CD4-positive, alpha-beta memory T cell (primary cell): ENCODE results near the gene TCF4. TPM values are rescaled to one million over a fixed set of nuclear protein-coding genes. Genes with fewer than 3 reads are reported as not detected.

Experiments used
- CTCF ChIA-PET: fragments of 350-600 bp; sonication (Branson Sonifier 250); formaldehyde crosslinking; loops from one replicate; lab custom pipeline; 2021; ENCODE audit warnings: inconsistent platforms; ENCODE audit not compliant: partially characterized antibody; lab: Charles Lee
- POLR2A ChIA-PET: fragments of 350-600 bp; sonication (Branson Sonifier 250); formaldehyde crosslinking; loops from one replicate; lab custom pipeline; 2021; ENCODE audit not compliant: partially characterized antibody; lab: Charles Lee
- DNase-seq, 5 donors: peaks; one replicate each; pipeline versions ENCODE4 v3.0.0 to v3.0.0-alpha.2; 2020 to 2022; ENCODE audit warnings: mixed read lengths in 1 of 5
- H3K27ac ChIP-seq: one replicate; pipeline ENCODE4 v1.7.0; 2013; ENCODE audit warnings: low read depth, low read length
- H3K27me3 ChIP-seq: 2 replicates; pipeline ENCODE4 v1.7.0; 2013; ENCODE audit warnings: mild to moderate bottlenecking, low read length, moderate library complexity; ENCODE audit not compliant: insufficient read depth
- H3K36me3 ChIP-seq: 2 replicates; pipeline ENCODE4 v1.7.0; 2013; ENCODE audit warnings: mild to moderate bottlenecking, low read length, moderate library complexity; ENCODE audit not compliant: insufficient read depth
- H3K4me1 ChIP-seq: 2 replicates; pipeline ENCODE4 v1.7.0; 2013; ENCODE audit warnings: mild to moderate bottlenecking, low read length, moderate library complexity; ENCODE audit not compliant: insufficient read depth
- H3K4me3 ChIP-seq, 2 donors: one replicate each; pipeline ENCODE4 v1.7.0; 2013; ENCODE audit warnings: low read length in 2 of 2, mild to moderate bottlenecking in 1 of 2
- H3K9me3 ChIP-seq, 2 donors: one replicate each; pipeline ENCODE4 v1.7.0; 2013; ENCODE audit warnings: low read length in 2 of 2, control low read depth in 1 of 2; ENCODE audit not compliant: control insufficient read depth in 1 of 2
- H3K27ac Mint-ChIP-seq, 7 donors: one replicate each; pipeline ENCODE4 v1.8.0; 2020 to 2021; ENCODE audit warnings: mixed read lengths in 7 of 7, mild to moderate bottlenecking in 6 of 7, inconsistent platforms in 3 of 7, moderate library complexity in 3 of 7
- H3K27me3 Mint-ChIP-seq, 2 donors: one replicate each; pipeline ENCODE4 v1.8.0; 2020 to 2021; ENCODE audit warnings: mixed read lengths in 2 of 2
- H3K36me3 Mint-ChIP-seq, 2 donors: one replicate each; pipeline ENCODE4 v1.8.0; 2020 to 2021; ENCODE audit warnings: mixed read lengths in 2 of 2, inconsistent platforms in 1 of 2, mild to moderate bottlenecking in 1 of 2
- H3K4me1 Mint-ChIP-seq, 4 donors: one replicate each; pipeline ENCODE4 v1.8.0; 2020 to 2021; ENCODE audit warnings: mixed read lengths in 4 of 4, mild to moderate bottlenecking in 1 of 4
- H3K4me3 Mint-ChIP-seq, 8 donors: one replicate each; pipeline ENCODE4 v1.8.0; 2020 to 2021; ENCODE audit warnings: mixed read lengths in 8 of 8, mild to moderate bottlenecking in 7 of 8, moderate library complexity in 6 of 8, inconsistent platforms in 3 of 8
- H3K9me3 Mint-ChIP-seq, 8 donors: one replicate each; pipeline ENCODE4 v1.8.0; 2020 to 2021; ENCODE audit warnings: mixed read lengths in 8 of 8, mild to moderate bottlenecking in 5 of 8, inconsistent platforms in 3 of 8, moderate library complexity in 1 of 8
- intact Hi-C: fragments of 100-400 bp; cut with micrococcal nuclease; formaldehyde crosslinking; loops from one replicate; pipeline ENCODE4 v1.15.1; 2023
- microRNA-seq: library from miRNA; unstranded; fragments of <30 nt; microRNA quantifications from one replicate; pipeline ENCODE4 v1.2.0, GENCODE V29; 2021; ENCODE audit warnings: borderline replicate concordance, borderline number of aligned reads, borderline microRNAs expressed, mixed read lengths
- polyA plus RNA-seq, 2 donors: library from polyadenylated mRNA; unstranded; fragments of 300-500 nt; fragmentation: Illumina TruSeq; gene quantifications; one replicate each; pipeline ENCODE4 v1.2.3, GENCODE V29; 2021
- total RNA-seq, 2 experiments: library from RNA; stranded (reverse); gene quantifications; one replicate each; pipeline ENCODE4 v1.2.3, GENCODE V29; 2021

The TCF4 gene
- total and polyA plus RNA-seq, 4 experiments from 2014 or later = 0.11 to 2.2 (median 0.76) TPM

DNA sequence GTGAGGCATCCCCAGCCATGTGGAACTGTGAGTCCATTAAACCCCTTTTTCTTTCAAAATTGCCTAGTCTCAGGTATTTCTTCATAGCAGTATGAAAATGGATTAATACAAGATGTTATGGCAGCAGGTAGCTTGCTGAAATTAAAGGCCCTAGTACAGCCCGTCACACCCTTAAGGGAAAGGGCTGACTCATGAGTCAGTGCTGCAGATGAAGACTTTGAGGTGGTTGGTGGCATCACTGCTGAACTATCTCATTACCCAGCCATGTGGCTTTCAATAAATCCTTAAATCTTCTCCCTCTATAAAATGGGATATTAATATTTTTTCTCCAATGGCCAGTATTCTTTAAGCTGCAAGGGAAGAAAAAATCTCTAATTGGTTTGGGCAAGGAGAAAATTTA is 402.6 kb downstream of the TCF4 start:
- Mint-ChIP-seq H3K27me3 (no peaks in the 10 kb centered on the region), H3K27ac (no peak overlapping the region), H3K36me3 (no peaks in the 10 kb centered on the region), H3K4me3 (no peak overlapping the region), H3K9me3 (peaks cover 0 to 5% (median 0%) of the 10 kb centered on the region in 8 donors), H3K4me1 (no peaks in the 10 kb centered on the region)
- no peak overlapping the region for H3K4me3 ChIP-seq
- H3K9me3 ChIP-seq = no peaks in the 10 kb centered on the region
- ChIA-PET CTCF (no interaction called here), POLR2A (no interaction called here)
- no peak overlapping the region for H3K27ac ChIP-seq
- no peaks in the 10 kb centered on the region for H3K36me3 ChIP-seq
- intact Hi-C loops = no loop called here
- no peak for DNase-seq
- H3K27me3 ChIP-seq = no peaks in the 10 kb centered on the region
- no peaks in the 10 kb centered on the region for H3K4me1 ChIP-seq

DNA sequence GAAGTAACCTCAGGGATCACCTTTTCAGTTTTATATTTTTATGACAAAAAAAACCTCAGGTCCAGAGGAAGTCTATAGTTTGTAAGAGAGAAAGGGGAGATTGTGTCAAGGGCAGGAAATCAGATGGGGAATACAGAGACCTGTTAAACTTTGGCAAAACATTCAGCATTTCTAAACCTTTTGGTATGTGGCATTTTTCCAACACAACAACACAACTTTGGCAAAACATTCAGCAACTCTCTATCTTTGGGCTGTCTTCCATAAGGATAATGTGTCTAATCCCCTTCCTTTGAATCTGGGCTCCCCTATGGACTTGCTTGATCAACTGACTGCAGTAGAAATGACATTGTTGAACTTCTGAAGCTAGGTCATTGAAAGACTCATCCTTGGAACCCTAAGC is 408.2 kb downstream of the TCF4 start:
- DNase-seq = no peak
- Mint-ChIP-seq H3K9me3 (peaks cover 0 to 10% (median 3%) of the 10 kb centered on the region in 8 donors), H3K27ac (no peak overlapping the region), H3K36me3 (no peaks in the 10 kb centered on the region), H3K4me3 (no peak overlapping the region), H3K4me1 (no peaks in the 10 kb centered on the region), H3K27me3 (no peaks in the 10 kb centered on the region)
- no peaks in the 10 kb centered on the region for H3K4me1 ChIP-seq
- no peaks in the 10 kb centered on the region for H3K27me3 ChIP-seq
- no peaks in the 10 kb centered on the region for H3K9me3 ChIP-seq
- H3K36me3 ChIP-seq = no peaks in the 10 kb centered on the region
- ChIA-PET CTCF (no interaction called here), POLR2A (no interaction called here)
- H3K27ac ChIP-seq = no peak overlapping the region
- no peak overlapping the region for H3K4me3 ChIP-seq
- intact Hi-C loops = no loop called here

DNA sequence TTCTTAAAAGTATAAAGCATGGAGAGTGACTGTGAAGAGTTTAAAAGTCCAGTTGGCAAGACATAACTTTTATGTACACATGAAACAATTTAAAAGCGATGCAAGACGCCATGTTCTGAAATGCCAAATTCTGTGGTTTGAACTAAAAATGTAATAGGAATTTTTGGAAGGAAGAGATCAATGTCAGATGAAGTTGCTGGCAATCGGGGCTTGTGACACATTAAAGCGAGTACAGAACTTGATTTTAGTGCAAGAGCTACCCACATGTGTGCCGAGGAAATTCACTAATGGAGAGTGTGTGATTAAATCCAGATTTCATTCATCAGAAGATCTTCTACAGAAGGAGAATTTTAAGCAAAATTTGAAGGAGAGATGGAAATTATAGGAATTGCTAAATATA is 408.6 kb downstream of the TCF4 start:
- ChIA-PET POLR2A (no interaction called here), CTCF (no interaction called here)
- H3K4me3 ChIP-seq = no peak overlapping the region
- H3K27ac ChIP-seq = no peak overlapping the region
- no peaks in the 10 kb centered on the region for H3K27me3 ChIP-seq
- intact Hi-C loops = no loop called here
- no peak overlapping the region for H3K27ac Mint-ChIP-seq
- no peaks in the 10 kb centered on the region for H3K4me1 ChIP-seq
- no peaks in the 10 kb centered on the region for H3K27me3 Mint-ChIP-seq
- no peaks in the 10 kb centered on the region for H3K9me3 ChIP-seq
- no peaks in the 10 kb centered on the region for H3K36me3 ChIP-seq
- DNase-seq = no peak
- H3K36me3 Mint-ChIP-seq = no peaks in the 10 kb centered on the region
- H3K4me3 Mint-ChIP-seq = no peak overlapping the region
- peaks cover 0 to 10% (median 3%) of the 10 kb centered on the region in 8 donors for H3K9me3 Mint-ChIP-seq
- no peaks in the 10 kb centered on the region for H3K4me1 Mint-ChIP-seq

- H3K9me3 Mint-ChIP-seq = peaks cover 2 to 18% (median 10%) of the 10 kb centered on the region in 8 donors
- H3K27ac Mint-ChIP-seq = no peak overlapping the region
- no peaks in the 10 kb centered on the region for H3K36me3 Mint-ChIP-seq
- intact Hi-C loops = no loop called here
- Histone ChIP-seq H3K27ac (no peak overlapping the region), H3K27me3 (no peaks in the 10 kb centered on the region), H3K4me3 (no peak overlapping the region), H3K4me1 (no peaks in the 10 kb centered on the region), H3K36me3 (no peaks in the 10 kb centered on the region), H3K9me3 (no peaks in the 10 kb centered on the region)
- no peak for DNase-seq
- no peaks in the 10 kb centered on the region for H3K4me1 Mint-ChIP-seq
- ChIA-PET CTCF (no interaction called here), POLR2A (no interaction called here)
- no peak overlapping the region for H3K4me3 Mint-ChIP-seq
- peaks cover 0 to 1% of the 10 kb centered on the region in 2 donors for H3K27me3 Mint-ChIP-seq
Observed at GRCh38 chr18:55173291-55173690, 414.7 kb downstream of the TCF4 start.

Small RNAs within 50 kb of the gene (microRNA-seq; reads per million reads assigned to microRNA genes)
- gene MIR4529 = not detected
